MV-4-11 (cell line): ENCODE data around the gene MISFA.
"Not testable (repeated sequence)": the region's sequence is repeated elsewhere in the genome, so short reads cannot be mapped to it uniquely, and the experiment has no call there.

ENCODE experiments used
- DNase-seq: peaks from one replicate; lab custom pipeline; 2025; lab: John Stamatoyannopoulos, UW

Gene MISFA

GRCh38 chr11:18617688-18618341 is 18.2 kb downstream of the MISFA start:
- peak; percentile 80 for DNase-seq

GRCh38 chr11:18618342-18619025 is 18.9 kb downstream of the MISFA start:
- no peak for DNase-seq

- DNase-seq = no peak
Observed at GRCh38 chr11:18623707-18624106, 24.1 kb downstream of the MISFA start.

GRCh38 chr11:18624161-18624560 is 24.6 kb downstream of the MISFA start:
- no peak for DNase-seq

GRCh38 chr11:18632841-18633240 is 33.3 kb downstream of the MISFA start:
- DNase-seq = no peak

GRCh38 chr11:18633256-18634139 is 33.9 kb downstream of the MISFA start:
- no peak for DNase-seq

GRCh38 chr11:18634140-18635032 is 34.8 kb downstream of the MISFA start, which contains the start of gene SPTY2D1:
Gene SPTY2D1 (minus strand): TSS chr11:18634342. CDS start chr11:18634257, 85 bp downstream.
- peak; percentile 99 for DNase-seq

- DNase-seq = no peak
Observed at GRCh38 chr11:18641677-18642076, 42.1 kb downstream of the MISFA start.

- not testable (repeated sequence) for DNase-seq
Observed at GRCh38 chr11:18643034-18643433, 43.4 kb downstream of the MISFA start.

GRCh38 chr11:18650353-18650752 is 50.8 kb downstream of the MISFA start:
- no peak for DNase-seq

- peak; percentile 92 for DNase-seq
Observed at GRCh38 chr11:18650859-18651557, 51.4 kb downstream of the MISFA start.
